CD4-positive, alpha-beta T cell treated with Interleukin-1 beta for 1 hour (primary cell): ENCODE measurements around the gene RCBTB2.

Experiments used
- DNase-seq, 2 donors: peaks; one replicate each; pipeline ENCODE4 v3.0.0-alpha.2; 2020 to 2022

The RCBTB2 gene

GRCh38 chr13:48527955-48528354 is 4.9 kb downstream of the RCBTB2 start:
- DNase-seq = no peak

- DNase-seq = peak; percentile 36 to 55
Observed at GRCh38 chr13:48526286-48526685, 6.6 kb downstream of the RCBTB2 start.

GRCh38 chr13:48518083-48518482 is 14.8 kb downstream of the RCBTB2 start:
- no peak for DNase-seq

- no peak for DNase-seq
Observed at GRCh38 chr13:48515732-48516131, 17.1 kb downstream of the RCBTB2 start.

- DNase-seq = no peak
Observed at GRCh38 chr13:48514793-48515192, 18.1 kb downstream of the RCBTB2 start.

- no peak for DNase-seq
Observed at GRCh38 chr13:48511621-48512230, 21.2 kb downstream of the RCBTB2 start.

GRCh38 chr13:48510698-48511097 is 22.2 kb downstream of the RCBTB2 start:
- DNase-seq = no peak

- DNase-seq = no peak
Observed at GRCh38 chr13:48508011-48508410, 24.9 kb downstream of the RCBTB2 start.

GRCh38 chr13:48507021-48507420 is 25.9 kb downstream of the RCBTB2 start:
- no peak for DNase-seq

GRCh38 chr13:48506092-48506701 is 26.7 kb downstream of the RCBTB2 start:
- no peak for DNase-seq

- DNase-seq = peak; percentile 62 to 74
Observed at GRCh38 chr13:48505597-48506091, 27.2 kb downstream of the RCBTB2 start.

- peak; percentile 27 to 53 for DNase-seq
Observed at GRCh38 chr13:48505012-48505411, 27.9 kb downstream of the RCBTB2 start.

GRCh38 chr13:48504606-48505005 is 28.3 kb downstream of the RCBTB2 start:
- peak in 1 of 2 donors; percentile 6 for DNase-seq

- no peak for DNase-seq
Observed at GRCh38 chr13:48502601-48503319, 30.1 kb downstream of the RCBTB2 start.

GRCh38 chr13:48501705-48502104 is 31.2 kb downstream of the RCBTB2 start:
- DNase-seq = no peak

GRCh38 chr13:48500652-48501197 is 32.2 kb downstream of the RCBTB2 start:
- DNase-seq = peak in 1 of 2 donors; percentile 32

- DNase-seq = no peak
Observed at GRCh38 chr13:48497669-48498068, 35.2 kb downstream of the RCBTB2 start.

GRCh38 chr13:48496271-48497161 is 36.4 kb downstream of the RCBTB2 start:
- peak; percentile 38 to 50 for DNase-seq

- DNase-seq = no peak
Observed at GRCh38 chr13:48494874-48495273, 38.0 kb downstream of the RCBTB2 start.

GRCh38 chr13:48493851-48494250 is 39.0 kb downstream of the RCBTB2 start:
- DNase-seq = no peak

- DNase-seq = peak; percentile 16 to 56
Observed at GRCh38 chr13:48493066-48493765, 39.7 kb downstream of the RCBTB2 start.
